NCI-H1417 (cell line): ENCODE measurements around the gene HEPN1.

Experiments
- DNase-seq, 3 experiments: peaks; one replicate each; lab custom pipeline; 2025; lab: John Stamatoyannopoulos, UW

The HEPN1 gene

DNA sequence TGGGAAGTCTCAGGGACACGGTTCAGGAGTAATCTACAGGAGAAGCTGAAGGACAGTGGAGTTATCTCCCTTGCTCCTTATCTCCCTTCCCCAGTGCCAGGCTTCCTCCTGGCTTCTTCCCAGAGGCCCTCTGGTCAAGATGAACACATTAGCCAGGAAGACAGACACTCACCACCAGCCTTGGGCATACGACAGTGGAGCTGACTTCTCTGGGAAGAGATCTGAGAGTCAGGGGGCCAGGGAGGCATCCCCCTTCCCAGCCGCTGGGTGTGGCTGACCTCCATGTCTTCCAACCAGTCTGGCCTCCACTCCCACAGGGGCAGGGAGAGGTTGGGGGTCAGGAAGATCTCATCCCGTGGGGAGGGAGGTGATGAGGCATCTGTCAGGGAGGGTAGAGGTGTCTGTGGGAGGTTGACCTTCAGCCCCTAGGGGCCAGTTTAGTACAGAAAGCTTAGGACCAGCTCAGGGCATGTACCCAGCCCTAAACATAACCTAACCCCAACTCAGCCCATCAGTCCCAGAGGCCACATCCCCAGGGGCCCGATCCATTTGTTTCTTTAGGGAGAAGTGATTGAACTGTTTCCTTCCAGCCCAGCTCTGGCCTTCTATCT, 34.1 kb upstream of the HEPN1 start:
- no peak for DNase-seq

DNA sequence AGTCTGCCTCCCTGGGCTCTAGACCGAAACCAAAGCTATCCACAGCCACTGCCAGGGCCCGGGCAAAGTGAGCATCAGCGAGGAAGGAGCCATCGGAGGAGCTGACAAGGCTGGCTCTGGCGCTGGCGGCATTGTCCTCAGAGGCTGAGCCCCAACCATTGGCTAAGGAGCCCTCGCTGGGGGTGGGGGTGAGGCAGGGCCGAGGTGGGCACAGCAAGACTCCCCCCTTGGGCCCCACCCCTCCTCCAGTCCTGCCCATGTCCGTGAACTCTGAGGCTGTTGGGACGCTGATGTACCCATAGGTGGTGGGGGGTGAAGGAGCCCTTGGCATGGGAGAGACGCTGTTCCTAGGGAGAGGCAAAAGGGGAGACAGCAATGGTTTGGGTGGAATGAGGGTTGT, 32.6 kb upstream of the HEPN1 start:
- no peak for DNase-seq

DNA sequence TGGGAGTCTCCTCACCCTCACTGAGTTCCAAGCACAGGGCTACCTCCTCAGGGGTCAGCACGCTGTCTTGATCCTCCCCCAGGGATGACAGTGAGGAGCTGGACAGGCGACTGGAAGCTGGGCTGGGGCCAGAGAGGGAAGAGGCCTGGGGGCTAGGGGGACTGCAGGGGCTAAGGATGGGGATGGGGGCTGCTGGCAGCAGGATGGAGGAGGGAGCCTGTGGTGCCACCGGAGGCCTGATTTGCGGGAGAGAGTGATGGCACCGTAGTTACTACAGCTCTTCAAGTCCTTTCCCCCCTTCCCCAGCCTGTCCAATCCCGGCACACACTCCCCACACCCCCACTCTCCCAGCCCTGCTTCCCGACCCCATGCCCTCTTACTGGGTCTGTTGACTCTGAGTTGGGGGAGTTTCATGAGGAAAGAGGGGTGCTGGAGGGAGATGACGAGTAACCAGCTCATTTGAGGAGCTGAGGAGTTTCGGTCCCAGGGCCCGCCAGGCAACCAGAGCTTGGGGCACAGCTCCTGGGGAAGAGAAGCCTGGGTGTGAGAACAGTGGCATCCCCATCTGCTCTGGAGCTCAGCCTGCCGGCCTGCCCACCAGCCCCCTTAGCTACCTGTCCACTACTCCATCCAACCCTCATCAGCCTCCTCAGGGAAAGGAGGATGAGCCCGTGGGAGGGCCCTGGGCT, 31.9 kb upstream of the HEPN1 start:
- DNase-seq, result no peak

DNA sequence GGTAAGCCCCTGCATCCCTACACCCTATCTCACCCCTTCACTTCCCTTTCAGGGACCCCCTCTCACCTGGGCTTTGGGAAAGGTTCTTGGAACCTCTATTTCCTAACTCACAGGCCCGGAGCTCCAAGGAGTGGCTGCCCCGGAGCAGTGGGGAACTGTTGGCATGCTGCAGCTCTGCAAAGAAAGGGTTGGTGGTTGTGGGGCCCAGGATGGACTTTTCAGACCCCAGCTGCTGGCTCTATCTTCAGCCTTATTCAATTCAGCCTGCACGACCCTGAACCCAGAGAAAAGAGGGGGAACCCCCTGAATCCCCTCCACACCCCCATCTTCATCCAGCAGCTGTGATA, 31.4 kb upstream of the HEPN1 start:
- DNase-seq, result no peak

DNA sequence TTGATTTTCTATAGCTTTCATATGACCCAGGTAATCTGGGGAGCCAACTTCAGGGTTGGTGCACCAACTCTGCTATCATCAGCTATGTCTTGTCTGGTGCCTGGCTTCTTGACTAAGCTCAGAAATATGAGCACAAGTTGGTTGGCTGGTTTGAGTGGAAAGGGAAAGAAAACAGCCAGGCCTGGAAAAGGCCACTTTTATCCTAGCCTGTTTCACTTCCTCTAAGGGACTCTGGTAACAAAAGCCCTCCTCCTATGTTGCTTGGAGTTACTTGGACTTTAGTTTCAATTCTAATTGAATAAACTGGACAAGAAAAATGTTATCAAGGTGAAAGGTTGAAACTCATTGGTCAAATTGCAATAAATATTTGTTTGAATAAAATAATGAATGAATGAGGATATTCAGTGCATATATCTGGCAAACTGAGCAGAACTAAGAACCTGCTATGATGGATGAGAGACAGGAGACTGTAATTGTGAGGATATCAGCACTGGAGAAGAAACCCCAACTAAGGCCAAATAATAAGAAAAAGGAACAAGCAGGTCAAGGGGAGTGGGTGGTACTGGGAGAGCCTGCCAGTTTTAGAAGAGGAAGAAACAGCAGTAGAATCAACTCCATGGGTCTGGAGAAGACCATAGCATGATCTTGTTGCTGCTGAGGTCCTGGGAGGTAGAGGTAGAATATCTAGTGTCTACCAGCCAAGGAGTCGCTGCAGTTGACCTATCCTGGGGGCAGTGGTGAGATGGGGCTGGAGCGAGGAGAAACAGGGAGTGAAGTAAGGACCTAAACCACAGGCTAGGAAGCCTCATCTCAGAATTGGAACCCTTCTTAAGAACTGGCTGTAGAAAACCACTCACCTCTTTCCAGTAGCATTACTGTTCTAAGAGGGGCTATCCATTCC, 29.6 kb upstream of the HEPN1 start:
- no peak for DNase-seq

DNA sequence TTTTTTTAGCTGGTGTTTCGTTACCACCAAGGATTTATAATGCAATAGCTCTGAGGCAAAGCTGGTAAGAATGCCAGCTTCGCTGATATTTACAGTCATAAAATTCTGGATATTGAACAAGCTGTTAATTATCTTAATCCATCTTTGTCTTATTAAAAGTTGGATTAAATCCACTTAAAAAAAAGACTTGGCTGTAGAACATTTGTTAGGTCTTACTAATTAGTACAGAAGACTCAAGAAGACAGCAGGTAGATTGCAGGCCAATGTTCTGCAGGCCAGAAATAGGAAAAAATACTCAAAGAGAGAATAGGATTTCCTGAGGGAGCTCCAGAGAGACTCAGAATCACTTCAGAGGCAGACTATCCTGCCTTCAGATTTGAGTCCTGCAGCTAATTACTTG, 28.9 kb upstream of the HEPN1 start:
- DNase-seq, result no peak

DNA sequence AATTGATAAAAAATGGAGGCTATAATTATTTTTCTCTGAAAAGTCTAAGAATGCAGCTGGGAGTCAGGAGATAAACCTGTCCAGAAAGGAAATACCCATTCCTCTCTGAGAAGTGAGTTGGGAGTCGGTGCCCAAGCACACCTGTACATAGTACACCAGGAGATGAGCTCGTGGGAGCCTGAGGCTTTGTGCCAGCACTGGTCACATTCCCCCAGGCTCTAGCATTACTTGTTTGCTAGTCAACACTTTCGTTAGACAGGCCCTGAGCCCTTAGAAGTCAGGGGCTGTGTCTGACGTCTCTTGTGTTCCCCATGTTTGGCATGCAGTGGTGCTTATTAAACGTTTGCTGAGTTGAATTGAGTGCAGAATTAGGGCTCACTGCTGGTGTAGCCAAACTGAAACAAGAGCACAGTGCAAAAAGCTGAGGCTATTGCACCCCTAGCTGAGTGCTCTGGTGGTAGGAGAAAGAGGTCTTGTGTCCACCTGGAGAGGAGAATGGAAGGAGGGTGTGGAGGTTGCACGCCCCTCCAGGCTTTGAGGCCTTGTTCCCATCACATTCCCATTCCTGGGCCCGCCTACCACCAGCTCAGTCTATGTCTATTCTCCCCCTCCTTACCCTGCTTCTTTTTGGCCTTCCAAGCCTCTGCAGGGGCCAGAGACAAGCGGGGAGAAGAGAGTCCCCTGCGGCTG, 28.2 kb upstream of the HEPN1 start:
- no peak for DNase-seq

DNA sequence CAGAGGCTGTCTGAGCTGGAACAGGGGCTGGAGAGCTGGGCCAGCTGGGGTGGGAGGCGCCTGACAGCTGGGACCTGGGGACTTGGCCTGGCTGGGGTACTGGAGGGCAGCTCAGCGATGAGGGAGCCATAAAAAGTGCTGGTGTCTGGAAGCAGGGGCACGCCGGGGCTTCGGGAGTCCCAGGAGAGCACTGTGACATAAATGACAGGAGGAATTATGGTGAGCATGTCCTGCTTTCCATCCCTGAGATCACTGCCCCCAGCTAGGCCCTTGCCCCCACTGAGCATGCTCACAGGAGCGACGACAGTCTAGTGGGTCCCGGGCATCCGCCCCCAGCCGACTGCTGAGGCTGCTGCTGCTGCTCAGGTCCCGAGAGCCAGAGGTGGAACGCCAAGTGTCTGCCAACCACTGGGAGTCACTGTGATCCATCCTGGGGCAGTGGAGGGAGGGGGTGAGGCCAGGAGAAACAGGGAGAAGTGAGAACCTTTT, 27.6 kb upstream of the HEPN1 start:
- DNase-seq, result no peak

DNA sequence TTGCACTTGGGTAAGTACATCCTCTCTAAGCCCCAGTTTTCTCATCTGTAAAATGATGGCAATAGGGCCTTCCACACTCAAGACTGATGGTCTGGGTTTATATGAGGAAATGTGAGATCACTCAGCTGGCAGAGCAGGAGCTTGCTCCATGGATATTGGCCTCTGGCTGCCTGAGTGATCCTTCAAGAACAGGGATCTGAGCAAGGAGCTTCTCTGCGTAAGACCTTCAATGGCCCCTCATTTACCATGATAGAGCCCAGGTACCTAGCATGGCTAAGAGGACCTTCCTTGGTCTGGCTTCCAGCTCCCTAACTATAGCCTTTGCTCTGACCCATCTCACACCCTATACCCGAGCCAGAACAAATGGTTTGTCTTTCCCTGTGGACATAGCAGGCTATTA, 26.9 kb upstream of the HEPN1 start:
- no peak for DNase-seq

DNA sequence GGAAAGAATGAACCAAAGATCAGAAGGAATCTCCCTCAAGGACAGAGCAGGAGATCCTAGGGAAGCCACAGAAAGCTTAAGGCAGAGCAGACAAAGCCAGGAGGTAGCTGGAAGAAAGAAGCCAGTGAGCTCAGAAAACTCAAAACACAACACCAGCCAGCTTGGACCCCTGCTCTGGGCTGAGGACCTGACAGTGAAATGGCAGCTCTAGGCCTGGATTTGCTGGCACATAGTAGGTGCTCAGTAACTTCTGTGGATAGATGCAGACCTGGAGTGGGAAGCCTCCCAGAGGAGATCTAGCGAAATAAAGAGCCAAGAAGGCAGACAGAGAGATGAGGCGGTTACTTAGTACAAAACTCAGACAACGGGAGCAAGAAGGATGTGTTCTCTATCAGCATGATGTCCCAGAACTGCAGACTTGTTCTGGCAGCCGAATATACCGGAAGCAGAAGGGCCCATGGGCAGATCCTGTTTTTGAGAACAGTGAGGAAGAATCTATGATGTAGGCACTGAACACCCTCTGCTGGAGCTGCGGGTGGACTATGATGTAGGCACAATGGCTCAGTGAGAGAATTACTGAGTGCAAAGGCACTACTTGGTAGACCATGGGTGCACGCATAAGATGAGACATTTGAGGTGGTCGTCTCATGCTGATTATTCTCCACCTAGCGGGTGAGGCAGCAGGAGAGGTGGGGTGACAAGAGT, 26.1 kb upstream of the HEPN1 start:
- DNase-seq, result no peak

DNA sequence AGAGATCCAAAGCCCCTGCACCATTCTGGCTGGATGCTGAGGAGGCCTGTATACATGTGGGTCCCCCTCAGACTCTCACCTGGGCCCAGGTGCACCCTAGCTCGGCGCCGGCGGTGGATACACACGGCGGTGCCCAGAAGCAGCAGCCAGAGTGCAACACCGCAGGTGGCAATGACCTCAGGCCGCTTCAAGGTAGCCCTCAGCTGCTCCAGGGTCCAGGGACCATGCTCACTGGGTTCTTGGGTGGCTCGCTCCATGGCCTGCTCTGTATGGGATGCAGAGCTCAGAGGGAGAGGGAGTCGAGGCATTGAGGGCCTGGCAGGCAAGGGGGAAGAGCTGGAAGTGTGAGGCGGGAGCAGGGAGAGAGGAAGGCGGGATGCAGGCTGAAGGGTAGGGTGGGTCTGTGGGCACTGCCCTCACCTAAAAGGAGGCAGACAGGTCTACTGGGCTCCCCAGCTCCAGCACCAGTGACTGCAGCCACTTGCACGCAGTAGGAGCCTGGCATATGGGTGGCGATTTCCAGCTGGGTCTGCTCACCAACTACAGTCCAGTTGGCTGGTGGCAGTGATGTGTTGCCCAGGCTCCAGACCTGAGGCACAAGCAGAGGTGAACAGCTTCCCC, 25.2 kb upstream of the HEPN1 start:
- no peak for DNase-seq

DNA sequence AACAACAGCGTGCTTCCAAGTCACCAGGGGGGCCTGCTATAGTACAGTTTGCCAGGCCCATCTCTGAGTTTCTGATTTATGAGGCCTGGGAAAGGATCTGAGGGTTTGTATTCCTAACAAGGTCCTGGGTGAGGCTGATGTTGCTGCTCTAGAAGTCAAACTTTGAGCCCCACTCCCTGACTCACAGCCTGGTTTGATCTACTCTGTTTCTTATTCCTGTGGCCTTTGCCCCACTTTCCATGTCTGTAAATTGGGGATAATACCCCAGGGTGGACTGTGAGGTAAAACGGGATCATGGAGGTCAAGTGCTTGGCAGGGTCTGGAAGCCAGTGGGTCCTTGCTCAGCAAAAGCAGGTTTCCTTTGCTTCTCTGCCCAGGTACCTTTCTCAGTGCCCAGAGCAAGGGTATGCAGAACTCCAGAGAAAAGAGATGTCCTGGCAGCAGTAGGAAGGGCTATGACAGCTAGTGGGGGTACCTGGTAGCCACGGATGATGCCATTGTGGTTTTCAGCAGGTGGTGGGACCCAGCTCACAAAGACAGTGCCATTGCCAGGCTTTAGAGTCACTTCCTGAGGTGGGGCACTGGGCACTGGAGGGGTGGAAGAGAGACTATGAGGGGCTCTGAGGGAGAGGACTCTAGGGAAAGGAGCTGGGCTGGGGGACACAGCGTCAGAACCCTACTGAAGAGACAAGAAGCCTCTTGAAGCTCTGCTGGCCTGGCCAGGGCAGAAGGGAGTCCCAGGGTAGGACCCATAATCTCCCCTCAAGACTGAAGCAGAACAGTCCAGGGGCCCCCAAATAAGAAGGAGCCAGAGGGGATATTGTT, 24.2 kb upstream of the HEPN1 start:
- no peak for DNase-seq

DNA sequence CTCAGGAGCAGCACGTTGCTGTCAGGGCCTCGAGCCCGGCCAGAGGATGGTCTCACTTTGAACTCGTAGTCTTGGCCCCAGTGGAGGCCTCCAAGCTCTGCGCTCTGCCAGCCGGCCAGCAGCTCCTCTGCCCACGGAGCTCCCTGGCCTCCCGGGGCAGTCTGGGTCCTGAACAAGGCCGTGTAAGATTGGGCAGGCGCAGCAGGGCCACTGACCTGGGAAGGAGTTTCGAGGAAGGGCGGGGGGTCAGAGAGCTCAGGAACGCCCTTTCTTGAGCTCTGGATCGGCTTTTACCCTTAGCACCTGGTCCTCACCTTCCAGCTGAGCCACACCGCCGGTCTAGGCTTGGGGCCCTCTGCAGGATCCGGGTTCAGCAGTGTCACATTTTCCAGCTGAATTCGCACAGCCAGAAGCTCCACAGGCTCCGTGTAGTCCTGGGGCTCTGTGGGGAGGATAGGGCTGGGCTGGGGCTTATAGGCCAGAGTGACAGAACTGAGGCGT, 23.5 kb upstream of the HEPN1 start:
- no peak for DNase-seq

DNA sequence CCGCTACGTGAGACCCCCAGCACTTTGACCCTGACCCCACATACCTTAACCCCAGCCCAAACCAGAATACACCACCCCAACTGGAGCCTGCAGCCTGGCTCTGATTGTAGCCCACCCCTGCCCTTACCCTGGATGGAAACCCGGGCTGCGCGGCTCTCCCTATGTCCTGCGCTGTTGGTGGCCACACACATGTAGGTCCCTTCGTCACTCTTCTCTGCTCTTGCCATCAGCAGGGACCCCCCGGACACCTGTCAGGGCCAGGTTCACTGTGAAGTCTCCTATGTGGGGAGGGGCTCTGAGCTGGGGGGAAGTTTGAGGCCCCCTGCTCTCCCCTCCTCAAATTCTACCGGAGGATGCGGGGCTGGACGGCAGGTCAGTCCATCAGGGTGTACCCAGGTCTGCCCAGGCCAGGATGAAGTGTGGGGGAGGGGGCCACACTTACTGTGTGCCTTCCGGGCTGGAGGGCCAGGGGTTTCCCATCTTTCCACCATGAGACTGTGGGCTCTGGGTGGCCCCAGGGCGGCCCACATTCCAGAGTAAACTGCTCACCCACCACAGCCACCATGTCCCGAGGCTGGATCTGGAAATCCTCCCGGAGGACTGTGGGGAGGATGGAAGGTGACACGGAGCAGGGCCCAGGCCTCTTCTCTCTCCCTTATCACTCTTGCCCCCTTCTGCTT, 22.8 kb upstream of the HEPN1 start:
- no peak for DNase-seq

DNA sequence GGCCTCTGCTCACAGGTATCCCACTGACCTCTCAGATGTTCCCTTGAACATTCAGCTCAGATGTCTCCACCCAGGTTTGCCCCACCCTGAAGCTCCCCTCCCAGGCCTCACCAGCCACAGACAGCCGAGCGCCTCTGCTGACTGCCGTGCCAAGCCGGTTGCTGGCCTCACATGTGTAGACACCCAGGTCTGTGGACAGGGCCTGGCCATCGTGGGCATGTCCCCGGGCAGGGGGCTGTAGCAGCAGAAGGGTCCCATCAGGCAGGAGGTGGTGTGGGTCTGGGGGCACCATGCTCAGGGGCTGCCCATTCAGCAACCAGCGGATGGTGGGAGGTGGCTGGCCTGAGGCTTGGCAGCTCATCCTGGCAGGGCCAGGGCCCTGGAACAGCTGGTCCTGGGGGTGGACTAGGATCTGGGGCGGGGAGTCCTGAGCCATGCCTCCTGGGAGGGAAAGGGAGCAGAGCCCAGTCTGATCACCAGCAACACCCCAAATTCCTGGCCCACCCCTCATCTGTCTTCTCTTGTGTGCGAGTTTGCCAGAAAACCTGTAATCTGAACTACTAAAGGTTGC, 22.1 kb upstream of the HEPN1 start:
- no peak for DNase-seq

DNA sequence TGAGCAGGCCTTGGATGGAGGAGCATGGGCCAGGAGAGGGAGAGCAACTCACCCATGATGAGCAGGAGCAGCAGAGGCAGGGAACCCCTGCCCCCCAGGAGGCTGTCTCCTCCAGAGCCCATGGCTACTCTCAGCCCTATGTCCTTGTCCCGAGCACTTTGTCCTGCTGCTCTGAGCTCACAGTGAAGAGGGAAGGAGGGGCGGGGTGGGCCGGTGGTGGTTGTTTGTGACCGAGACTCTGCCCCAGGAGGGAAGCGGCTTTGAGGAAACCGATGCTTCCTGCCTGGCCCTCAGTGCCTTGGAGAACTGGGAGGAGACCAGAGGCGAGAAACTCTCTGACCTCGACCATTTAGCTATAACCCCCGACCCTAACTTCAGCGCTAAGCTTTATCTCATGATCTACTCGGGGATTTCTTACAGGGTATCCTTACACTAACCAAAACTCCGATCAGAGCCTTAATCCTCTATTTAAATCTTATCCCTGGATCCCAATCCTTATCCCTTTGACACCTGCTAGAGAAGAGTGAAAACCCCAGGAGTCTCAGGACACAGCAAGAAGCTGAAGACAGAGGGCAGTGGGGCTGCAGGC, 21.3 kb upstream of the HEPN1 start, which contains the start of gene ROBO4:
Gene ROBO4 (minus strand): TSS at position 192 of the 589 bp plus-strand sequence. CDS start 70 bp downstream, at position 122.
- no peak for DNase-seq

DNA sequence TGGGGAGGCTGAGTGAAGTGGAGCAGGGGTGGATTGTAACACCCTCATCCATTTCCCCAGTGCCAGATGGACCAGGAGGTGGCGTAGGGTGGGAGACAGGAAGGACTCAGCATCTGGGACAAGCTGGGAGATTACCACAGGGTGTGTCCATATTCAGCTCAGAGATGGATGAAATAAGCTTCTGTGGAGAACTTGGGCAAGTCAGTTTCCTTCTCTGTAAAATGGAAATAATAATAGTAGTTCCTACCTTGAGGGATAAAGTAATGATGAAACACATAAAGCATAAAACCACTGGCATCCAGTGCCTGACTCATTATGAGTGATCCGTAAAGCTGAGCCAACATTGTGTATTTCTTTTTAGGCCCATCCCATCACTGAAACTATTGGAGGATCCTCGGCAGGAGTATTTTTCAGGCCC, 20.8 kb upstream of the HEPN1 start:
- no peak for DNase-seq

DNA sequence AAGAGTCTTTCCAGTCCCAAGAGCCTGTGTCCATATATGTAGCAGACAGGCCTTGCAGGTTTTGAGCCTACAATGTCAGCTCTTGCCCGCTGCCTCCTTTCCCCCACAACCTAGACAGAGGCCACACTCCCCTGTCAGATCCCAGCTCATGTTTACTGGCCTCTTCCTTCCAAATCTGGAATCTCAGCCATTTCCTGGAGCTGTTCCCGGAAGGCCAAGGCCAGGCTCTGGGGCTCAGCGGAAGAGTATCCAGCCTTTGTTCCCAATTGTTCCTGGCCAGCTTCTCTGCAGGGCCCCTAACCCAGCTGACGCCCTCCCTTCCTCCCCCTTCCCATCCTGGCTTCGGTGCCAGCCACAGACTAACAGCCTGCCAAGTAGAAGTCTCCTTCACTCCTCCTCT, 20.3 kb upstream of the HEPN1 start:
- DNase-seq, result no peak
